ENCODE data around the gene SCYGR2. TPM values are rescaled to one million over a fixed set of nuclear protein-coding genes. Genes with fewer than 3 reads are reported as not detected.

SCYGR2 gene
- total RNA-seq, 1 experiment from 2014 or later = not detected

- Histone ChIP-seq H4K20me1 (ENCODE audit: insufficient read depth, low read depth, low read length) (no peaks in the 10 kb centered on the region), H3K27ac (ENCODE audit: low read length) (no peak overlapping the region), H3K9ac (ENCODE audit: low read length) (no peak overlapping the region), H3K27me3 (ENCODE audit: low read length) (no peaks in the 10 kb centered on the region), H2AFZ (ENCODE audit: low read length) (no peak overlapping the region), H3K4me2 (ENCODE audit: low read depth, low read length, poor library complexity, severe bottlenecking) (no peak overlapping the region), H3K9me3 (ENCODE audit: low read length) (no peaks in the 10 kb centered on the region), H3K4me3 (ENCODE audit: low read length) (no peak overlapping the region), H3K79me2 (ENCODE audit: low read length) (no peaks in the 10 kb centered on the region), H3K36me3 (ENCODE audit: insufficient read depth, low read length) (no peaks in the 10 kb centered on the region), H3K9me2 (replicated peaks; ENCODE audit: insufficient read depth, low read length) (no peaks in the 10 kb centered on the region), H3K4me1 (ENCODE audit: low read length) (no peaks in the 10 kb centered on the region)
- no peak for DNase-seq
These were observed 28.0 kb downstream of the SCYGR2 start for GRCh38 chr2:227626580-227627151.

- H3K79me2 ChIP-seq (ENCODE audit: low read length) = no peaks in the 10 kb centered on the region
- H3K9ac ChIP-seq (ENCODE audit: low read length) = no peak overlapping the region
- H4K20me1 ChIP-seq (ENCODE audit: insufficient read depth, low read depth, low read length) = no peaks in the 10 kb centered on the region
- no peak overlapping the region for H3K4me2 ChIP-seq (ENCODE audit: low read depth, low read length, poor library complexity, severe bottlenecking)
- H3K9me2 ChIP-seq (replicated peaks; ENCODE audit: insufficient read depth, low read length) = no peaks in the 10 kb centered on the region
- H3K27ac ChIP-seq (ENCODE audit: low read length) = no peak overlapping the region
- no peak overlapping the region for H3K4me3 ChIP-seq (ENCODE audit: low read length)
- no peaks in the 10 kb centered on the region for H3K36me3 ChIP-seq (ENCODE audit: insufficient read depth, low read length)
- no peaks in the 10 kb centered on the region for H3K9me3 ChIP-seq (ENCODE audit: low read length)
- no peaks in the 10 kb centered on the region for H3K27me3 ChIP-seq (ENCODE audit: low read length)
- H2AFZ ChIP-seq (ENCODE audit: low read length) = no peak overlapping the region
- no peaks in the 10 kb centered on the region for H3K4me1 ChIP-seq (ENCODE audit: low read length)
- no peak for DNase-seq
These were observed 29.1 kb downstream of the SCYGR2 start for GRCh38 chr2:227627769-227628168.

- Histone ChIP-seq H3K36me3 (ENCODE audit: insufficient read depth, low read length) (no peaks in the 10 kb centered on the region), H3K4me3 (ENCODE audit: low read length) (no peak overlapping the region), H3K4me1 (ENCODE audit: low read length) (no peaks in the 10 kb centered on the region), H3K79me2 (ENCODE audit: low read length) (no peaks in the 10 kb centered on the region), H2AFZ (ENCODE audit: low read length) (no peak overlapping the region), H3K27ac (ENCODE audit: low read length) (no peak overlapping the region), H3K27me3 (ENCODE audit: low read length) (no peaks in the 10 kb centered on the region), H3K9me3 (ENCODE audit: low read length) (no peaks in the 10 kb centered on the region), H4K20me1 (ENCODE audit: insufficient read depth, low read depth, low read length) (no peaks in the 10 kb centered on the region), H3K9me2 (replicated peaks; ENCODE audit: insufficient read depth, low read length) (no peaks in the 10 kb centered on the region), H3K4me2 (ENCODE audit: low read depth, low read length, poor library complexity, severe bottlenecking) (no peak overlapping the region), H3K9ac (ENCODE audit: low read length) (no peak overlapping the region)
- DNase-seq = no peak
These were observed 30.7 kb downstream of the SCYGR2 start for GRCh38 chr2:227629435-227629834.

- Histone ChIP-seq H3K27ac (ENCODE audit: low read length) (no peak overlapping the region), H3K4me2 (ENCODE audit: low read depth, low read length, poor library complexity, severe bottlenecking) (no peak overlapping the region), H3K27me3 (ENCODE audit: low read length) (no peaks in the 10 kb centered on the region), H3K9me3 (ENCODE audit: low read length) (no peaks in the 10 kb centered on the region), H3K4me3 (ENCODE audit: low read length) (no peak overlapping the region), H4K20me1 (ENCODE audit: insufficient read depth, low read depth, low read length) (no peaks in the 10 kb centered on the region), H3K4me1 (ENCODE audit: low read length) (no peaks in the 10 kb centered on the region), H3K79me2 (ENCODE audit: low read length) (no peaks in the 10 kb centered on the region), H3K9ac (ENCODE audit: low read length) (no peak overlapping the region), H3K9me2 (replicated peaks; ENCODE audit: insufficient read depth, low read length) (no peaks in the 10 kb centered on the region), H3K36me3 (ENCODE audit: insufficient read depth, low read length) (no peaks in the 10 kb centered on the region), H2AFZ (ENCODE audit: low read length) (no peak overlapping the region)
- no peak for DNase-seq
These were observed 31.6 kb downstream of the SCYGR2 start for GRCh38 chr2:227630322-227630721.

- H3K27ac ChIP-seq (ENCODE audit: low read length) = no peak overlapping the region
These were observed 34.1 kb downstream of the SCYGR2 start for GRCh38 chr2:227632827-227633226.

GRCh38 chr2:227634201-227634600 lies 35.5 kb downstream of the SCYGR2 start:
- Histone ChIP-seq H3K4me1 (ENCODE audit: low read length) (no peaks in the 10 kb centered on the region), H3K9ac (ENCODE audit: low read length) (no peak overlapping the region), H3K27me3 (ENCODE audit: low read length) (no peaks in the 10 kb centered on the region), H3K9me3 (ENCODE audit: low read length) (no peaks in the 10 kb centered on the region), H3K36me3 (ENCODE audit: insufficient read depth, low read length) (no peaks in the 10 kb centered on the region), H3K4me2 (ENCODE audit: low read depth, low read length, poor library complexity, severe bottlenecking) (no peak overlapping the region), H3K79me2 (ENCODE audit: low read length) (no peaks in the 10 kb centered on the region), H4K20me1 (ENCODE audit: insufficient read depth, low read depth, low read length) (no peaks in the 10 kb centered on the region), H3K9me2 (replicated peaks; ENCODE audit: insufficient read depth, low read length) (no peaks in the 10 kb centered on the region), H2AFZ (ENCODE audit: low read length) (no peak overlapping the region), H3K4me3 (ENCODE audit: low read length) (no peak overlapping the region), H3K27ac (ENCODE audit: low read length) (no peak overlapping the region)
- no peak for DNase-seq

More at GRCh38 chr2:227632827-227633226, 34.1 kb downstream of the SCYGR2 start:
- Histone ChIP-seq H3K4me3 (ENCODE audit: low read length) (no peak overlapping the region), H3K36me3 (ENCODE audit: insufficient read depth, low read length) (no peaks in the 10 kb centered on the region), H3K27me3 (ENCODE audit: low read length) (no peaks in the 10 kb centered on the region), H2AFZ (ENCODE audit: low read length) (no peak overlapping the region), H3K9ac (ENCODE audit: low read length) (no peak overlapping the region), H3K9me2 (replicated peaks; ENCODE audit: insufficient read depth, low read length) (no peaks in the 10 kb centered on the region), H3K79me2 (ENCODE audit: low read length) (no peaks in the 10 kb centered on the region), H3K4me1 (ENCODE audit: low read length) (no peaks in the 10 kb centered on the region), H3K4me2 (ENCODE audit: low read depth, low read length, poor library complexity, severe bottlenecking) (no peak overlapping the region), H3K9me3 (ENCODE audit: low read length) (no peaks in the 10 kb centered on the region), H4K20me1 (ENCODE audit: insufficient read depth, low read depth, low read length) (no peaks in the 10 kb centered on the region)
- no peak for DNase-seq

- no peaks in the 10 kb centered on the region for H3K36me3 ChIP-seq (ENCODE audit: insufficient read depth, low read length)
- H3K27me3 ChIP-seq (ENCODE audit: low read length) = no peaks in the 10 kb centered on the region
- H4K20me1 ChIP-seq (ENCODE audit: insufficient read depth, low read depth, low read length) = no peaks in the 10 kb centered on the region
- no peaks in the 10 kb centered on the region for H3K4me1 ChIP-seq (ENCODE audit: low read length)
- H3K4me3 ChIP-seq (ENCODE audit: low read length) = no peak overlapping the region
- H3K79me2 ChIP-seq (ENCODE audit: low read length) = no peaks in the 10 kb centered on the region
- H3K9me2 ChIP-seq (replicated peaks; ENCODE audit: insufficient read depth, low read length) = no peaks in the 10 kb centered on the region
- no peak overlapping the region for H3K9ac ChIP-seq (ENCODE audit: low read length)
- H3K27ac ChIP-seq (ENCODE audit: low read length) = no peak overlapping the region
- H3K9me3 ChIP-seq (ENCODE audit: low read length) = no peaks in the 10 kb centered on the region
- H3K4me2 ChIP-seq (ENCODE audit: low read depth, low read length, poor library complexity, severe bottlenecking) = no peak overlapping the region
- H2AFZ ChIP-seq (ENCODE audit: low read length) = no peak overlapping the region
- no peak for DNase-seq
These were observed 44.0 kb downstream of the SCYGR2 start for GRCh38 chr2:227642656-227643055.

- Histone ChIP-seq H3K4me3 (ENCODE audit: low read length) (no peak overlapping the region), H3K9ac (ENCODE audit: low read length) (no peak overlapping the region)
These were observed 45.4 kb downstream of the SCYGR2 start for GRCh38 chr2:227643990-227644551.

More at GRCh38 chr2:227643990-227644551, 45.4 kb downstream of the SCYGR2 start:
- Histone ChIP-seq H3K4me2 (ENCODE audit: low read depth, low read length, poor library complexity, severe bottlenecking) (no peak overlapping the region), H3K36me3 (ENCODE audit: insufficient read depth, low read length) (no peaks in the 10 kb centered on the region), H3K27me3 (ENCODE audit: low read length) (no peaks in the 10 kb centered on the region), H3K27ac (ENCODE audit: low read length) (no peak overlapping the region), H3K79me2 (ENCODE audit: low read length) (no peaks in the 10 kb centered on the region), H3K9me3 (ENCODE audit: low read length) (no peaks in the 10 kb centered on the region), H4K20me1 (ENCODE audit: insufficient read depth, low read depth, low read length) (no peaks in the 10 kb centered on the region), H3K4me1 (ENCODE audit: low read length) (no peaks in the 10 kb centered on the region), H2AFZ (ENCODE audit: low read length) (no peak overlapping the region), H3K9me2 (replicated peaks; ENCODE audit: insufficient read depth, low read length) (no peaks in the 10 kb centered on the region)
- DNase-seq = peak; percentile 41
